Progenitor cell of endocrine pancreas (in vitro differentiated cells): ENCODE measurements around the gene PABPN1. TPM values are rescaled to one million over a fixed set of nuclear protein-coding genes. Genes with fewer than 3 reads are reported as not detected.

Source experiments
- DNase-seq: peaks from one replicate; pipeline ENCODE4 v3.0.0; 2021; ENCODE audit warnings: low spot score; ENCODE audit not compliant: unreplicated experiment
- H3K27ac Mint-ChIP-seq: 2 replicates; pipeline ENCODE4 v1.8.0; 2021; ENCODE audit warnings: mild to moderate bottlenecking, moderate library complexity, mixed read lengths
- H3K27me3 Mint-ChIP-seq: 2 replicates; pipeline ENCODE4 v1.8.0; 2021; ENCODE audit warnings: mixed read lengths
- H3K36me3 Mint-ChIP-seq: 2 replicates; pipeline ENCODE4 v1.8.0; 2022; ENCODE audit warnings: mixed read lengths; ENCODE audit not compliant: insufficient read depth
- H3K4me1 Mint-ChIP-seq: 2 replicates; pipeline ENCODE4 v1.8.0; 2021; ENCODE audit warnings: low read depth, mixed read lengths
- H3K4me3 Mint-ChIP-seq: 2 replicates; pipeline ENCODE4 v1.8.0; 2021; ENCODE audit warnings: low read depth, mild to moderate bottlenecking, moderate library complexity, mixed read lengths
- H3K9me3 Mint-ChIP-seq: 2 replicates; pipeline ENCODE4 v1.8.0; 2021; ENCODE audit warnings: low read depth, mixed read lengths
- CTCF ChIP-seq: fragments of 200-600 bp; sonication (generic); IDR thresholded peaks from one replicate; pipeline ENCODE4 v1.5.0; 2021; ENCODE audit warnings: antibody characterized with exemption, mild to moderate bottlenecking; ENCODE audit not compliant: unreplicated experiment
- total RNA-seq: library from RNA; stranded (reverse); gene quantifications from 2 replicates; pipeline ENCODE4 v1.2.1, GENCODE V29; 2021

The PABPN1 gene
- total RNA-seq, 1 donor from 2014 or later: 318 TPM

GRCh38 chr14:23302290-23303225 lies 18.7 kb upstream of the PABPN1 start, which contains the start of gene PPP1R3E:
Gene PPP1R3E (minus strand): TSS chr14:23302859. CDS start chr14:23302576, 283 bp downstream.
- peak; percentile 57 for DNase-seq
- Mint-ChIP-seq H3K4me3 (peak within 1 kb of the TSS; percentile 92), H3K27ac (peak within 1 kb of the TSS; percentile 94), H3K36me3 (no peaks in the 10 kb centered on the region), H3K4me1 (peaks cover 23% of the 10 kb centered on the region), H3K9me3 (no peaks in the 10 kb centered on the region), H3K27me3 (no peaks in the 10 kb centered on the region)
- no peak for TF ChIP-seq CTCF

- TF ChIP-seq CTCF: no peak
- Mint-ChIP-seq H3K27me3 (no peaks in the 10 kb centered on the region), H3K36me3 (no peaks in the 10 kb centered on the region), H3K9me3 (no peaks in the 10 kb centered on the region), H3K27ac (peak within 1 kb of the TSS; percentile 98), H3K4me3 (peak within 1 kb of the TSS; percentile 94), H3K4me1 (peaks cover 23% of the 10 kb centered on the region)
- DNase-seq: peak; percentile 80
Observed at GRCh38 chr14:23306412-23307145, 14.7 kb upstream of the PABPN1 start, which contains the start of gene BCL2L2. Gene BCL2L2 (plus strand): TSS chr14:23306833. CDS start chr14:23307768, 935 bp downstream.

GRCh38 chr14:23307146-23307530 lies 14.1 kb upstream of the PABPN1 start:
- Mint-ChIP-seq H3K27ac (peak overlapping the region; percentile 98), H3K4me3 (peak overlapping the region; percentile 94), H3K9me3 (no peaks in the 10 kb centered on the region), H3K4me1 (peaks cover 23% of the 10 kb centered on the region), H3K27me3 (no peaks in the 10 kb centered on the region), H3K36me3 (no peaks in the 10 kb centered on the region)
- no peak for TF ChIP-seq CTCF
- no peak for DNase-seq

- Mint-ChIP-seq H3K36me3 (peaks cover 4% of the 10 kb centered on the region), H3K27ac (peak overlapping the region; percentile 98), H3K4me1 (peaks cover 21% of the 10 kb centered on the region), H3K9me3 (no peaks in the 10 kb centered on the region), H3K4me3 (peak overlapping the region; percentile 94), H3K27me3 (no peaks in the 10 kb centered on the region)
- TF ChIP-seq CTCF: no peak
- DNase-seq: no peak
Observed at GRCh38 chr14:23307687-23308644, 13.3 kb upstream of the PABPN1 start.
